Upper lobe of left lung (tissue), 6 donors: ENCODE data around the gene TBX1. TPM values are rescaled to one million over a fixed set of nuclear protein-coding genes. Genes with fewer than 3 reads are reported as not detected.
"Not testable (repeated sequence)": the region's sequence is repeated elsewhere in the genome, so short reads cannot be mapped to it uniquely, and the experiment has no call there.

Source experiments
- ATAC-seq, 2 donors: fragments of 200-7000 bp; cut with Tn5 transposase; one replicate each; pipeline ENCODE4 v1.9.1; 2022; ENCODE audit warnings: mild to moderate bottlenecking in 2 of 2, moderate library complexity in 2 of 2; ENCODE audit not compliant: low FRiP score in 2 of 2
- DNase-seq, 2 donors: peaks; one replicate each; pipeline ENCODE4 v3.0.0-alpha.2; 2019 to 2020
- H3K27ac ChIP-seq, 4 donors: fragments of 200-600 bp; sonication (generic); one replicate each; pipeline ENCODE4 v1.5.1; 2016 to 2019
- H3K27me3 ChIP-seq, 4 donors: fragments of 200-600 bp; sonication (generic); one replicate each; pipeline ENCODE4 v1.5.1; 2017 to 2019
- H3K36me3 ChIP-seq, 4 donors: fragments of 200-600 bp; sonication (generic); one replicate each; pipeline ENCODE4 v1.5.1; 2016 to 2019
- H3K4me1 ChIP-seq, 4 donors: fragments of 200-600 bp; sonication (generic); one replicate each; pipeline ENCODE4 v1.5.1; 2018 to 2019
- H3K4me3 ChIP-seq, 4 donors: fragments of 200-600 bp; sonication (generic); one replicate each; pipeline ENCODE4 v1.5.1; 2017 to 2019; ENCODE audit warnings: mild to moderate bottlenecking in 2 of 4, moderate library complexity in 1 of 4
- H3K9me3 ChIP-seq, 4 donors: fragments of 200-600 bp; sonication (generic); one replicate each; pipeline ENCODE4 v1.5.1; 2018 to 2019
- EP300 ChIP-seq, 4 donors: sonication (generic); formaldehyde crosslinking; IDR thresholded peaks; one replicate each; pipeline ENCODE4 v1.5.1; 2017; ENCODE audit warnings: antibody characterized with exemption in 4 of 4, control low read depth in 2 of 4
- POLR2A ChIP-seq, 4 donors: fragments of 450-650 bp; IDR thresholded peaks; one replicate each; pipeline ENCODE4 v1.5.1; 2016 to 2017; ENCODE audit warnings: antibody characterized with exemption in 4 of 4, mild to moderate bottlenecking in 2 of 4
- POLR2AphosphoS5 ChIP-seq, 2 donors: sonication (generic); formaldehyde crosslinking; IDR thresholded peaks; one replicate each; pipeline ENCODE4 v1.5.1; 2017; ENCODE audit warnings: antibody characterized with exemption in 2 of 2
- WGBS, 2 donors: methylation state at CpG; one replicate each; pipeline ENCODE4 v1.1.5; 2017 to 2018; 5-methylcytosine and 5-hydroxymethylcytosine counted together
- total RNA-seq, 6 donors: library from RNA; depleted of rRNA in 4 of 6; stranded (reverse); fragments of >200 nt in 4 of 6; gene quantifications; one replicate each; pipeline versions ENCODE4 v1.1.0 to v1.2.1, GENCODE V29; 2016 to 2021
- TF ChIP-seq, protein P1 (sequence below), 6 experiments: fragments of 450-650 bp in 4 of 6; fragments of 200-600 bp in 2 of 6; sonication (generic) in 2 of 6; IDR thresholded peaks; one replicate each; pipeline ENCODE4 v1.5.1; 2016 to 2019; ENCODE audit warnings: antibody characterized with exemption in 6 of 6
- donor health status: DM: no; HTN: no; CAD: no; lungs with moderate emphysema.
- donor health status: DM: no; HTN: yes; CAD: no; lungs with severe emphysema.

The TBX1 gene
- total RNA-seq, 6 donors from 2014 or later: 1.0 to 12.2 (median 5.4) TPM

DNA sequence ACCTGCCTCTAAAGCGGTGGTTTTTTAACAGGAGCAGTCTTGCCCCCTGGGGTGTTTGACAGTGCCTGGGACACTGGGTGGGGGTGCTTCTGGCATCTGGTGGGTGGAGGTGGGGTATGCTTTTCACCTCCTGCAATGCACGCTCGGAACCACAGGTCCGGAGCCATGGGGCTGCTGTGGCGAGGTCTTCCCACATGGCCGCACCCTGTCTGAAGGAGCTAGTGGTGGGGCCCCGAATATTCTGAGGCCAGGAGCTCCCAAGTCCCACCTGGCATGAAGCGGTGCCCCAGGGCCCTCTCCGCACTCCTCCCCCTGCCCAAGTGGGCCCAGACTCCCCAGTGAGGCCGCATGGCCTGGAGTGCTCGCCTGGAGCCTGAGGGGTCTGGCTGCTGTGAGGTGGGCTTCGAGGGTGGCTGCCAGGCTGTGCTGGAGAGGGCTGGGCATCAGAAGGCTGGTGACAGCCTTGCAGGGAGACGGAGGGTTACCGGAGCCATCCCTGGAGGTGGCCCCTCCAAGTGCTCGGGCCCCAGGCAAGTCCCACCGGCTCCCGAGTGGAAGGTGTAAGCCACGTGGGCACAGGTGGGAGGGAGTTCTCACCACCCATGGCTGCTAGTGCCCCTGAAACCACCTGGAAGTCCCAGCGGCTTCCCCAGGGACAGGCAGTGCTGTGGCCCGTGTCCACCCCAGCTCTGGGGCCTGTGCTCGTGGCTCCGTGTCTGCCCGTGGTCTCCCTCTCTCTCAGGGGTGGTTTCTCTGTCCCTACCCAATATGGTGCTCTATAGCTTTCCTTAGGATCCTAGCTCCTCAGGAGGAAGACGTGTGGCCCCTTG is 15.1 kb downstream of the TBX1 start:
- no peaks in the 10 kb centered on the region for H3K9me3 ChIP-seq
- no peaks in the 10 kb centered on the region for H3K36me3 ChIP-seq
- no peak overlapping the region for H3K27ac ChIP-seq
- H3K27me3 ChIP-seq: no peaks in the 10 kb centered on the region
- H3K4me1 ChIP-seq: no peaks in the 10 kb centered on the region
- TF ChIP-seq, protein P1, sequence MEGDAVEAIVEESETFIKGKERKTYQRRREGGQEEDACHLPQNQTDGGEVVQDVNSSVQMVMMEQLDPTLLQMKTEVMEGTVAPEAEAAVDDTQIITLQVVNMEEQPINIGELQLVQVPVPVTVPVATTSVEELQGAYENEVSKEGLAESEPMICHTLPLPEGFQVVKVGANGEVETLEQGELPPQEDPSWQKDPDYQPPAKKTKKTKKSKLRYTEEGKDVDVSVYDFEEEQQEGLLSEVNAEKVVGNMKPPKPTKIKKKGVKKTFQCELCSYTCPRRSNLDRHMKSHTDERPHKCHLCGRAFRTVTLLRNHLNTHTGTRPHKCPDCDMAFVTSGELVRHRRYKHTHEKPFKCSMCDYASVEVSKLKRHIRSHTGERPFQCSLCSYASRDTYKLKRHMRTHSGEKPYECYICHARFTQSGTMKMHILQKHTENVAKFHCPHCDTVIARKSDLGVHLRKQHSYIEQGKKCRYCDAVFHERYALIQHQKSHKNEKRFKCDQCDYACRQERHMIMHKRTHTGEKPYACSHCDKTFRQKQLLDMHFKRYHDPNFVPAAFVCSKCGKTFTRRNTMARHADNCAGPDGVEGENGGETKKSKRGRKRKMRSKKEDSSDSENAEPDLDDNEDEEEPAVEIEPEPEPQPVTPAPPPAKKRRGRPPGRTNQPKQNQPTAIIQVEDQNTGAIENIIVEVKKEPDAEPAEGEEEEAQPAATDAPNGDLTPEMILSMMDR (IDR thresholded peaks at IDR 0.05): no peak
- WGBS, 2 donors: 93 to 94% methylated on average over 8 to 24 of the region's 24 CpGs
- H3K4me3 ChIP-seq: no peak overlapping the region
- ATAC-seq (no peak), DNase-seq (peak in 1 of 2 donors; percentile 62)

DNA sequence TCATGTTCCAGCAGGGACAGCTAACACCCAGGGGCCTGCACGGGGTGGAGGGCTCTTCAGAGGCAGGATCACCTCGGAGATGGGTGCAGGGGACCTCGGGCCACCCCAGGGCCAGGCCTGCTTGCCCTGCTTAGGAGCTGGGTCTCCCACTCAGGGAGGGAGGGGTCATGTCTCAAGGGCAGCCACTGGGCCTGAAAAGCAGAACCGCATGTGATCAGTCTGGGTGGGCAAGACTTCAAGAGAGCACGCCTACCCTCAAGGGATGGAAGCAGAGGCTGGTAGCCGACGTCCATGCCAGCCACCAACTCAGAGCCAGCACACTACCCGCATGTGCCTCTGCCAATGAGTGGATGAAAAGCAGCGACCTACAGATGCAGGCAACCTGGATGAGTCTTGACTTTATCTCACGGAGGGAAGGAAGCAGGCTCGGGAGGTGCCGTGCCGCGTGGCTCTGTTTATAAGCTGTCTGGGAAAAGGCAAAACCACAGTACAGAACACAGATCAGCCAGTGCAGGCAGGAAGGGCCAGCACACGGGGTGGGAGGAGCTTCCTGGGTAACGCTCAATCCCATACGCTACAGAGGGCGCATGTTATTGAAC is 16.0 kb downstream of the TBX1 start:
- Histone ChIP-seq H3K9me3 (no peaks in the 10 kb centered on the region), H3K4me1 (no peaks in the 10 kb centered on the region), H3K27ac (no peak overlapping the region), H3K27me3 (no peaks in the 10 kb centered on the region), H3K4me3 (no peak overlapping the region), H3K36me3 (no peaks in the 10 kb centered on the region)
- TF ChIP-seq POLR2AphosphoS5 (IDR thresholded peaks at IDR 0.05): no peak
- TF ChIP-seq, protein P1 (IDR thresholded peaks at IDR 0.05): no peak
- TF ChIP-seq POLR2A (IDR thresholded peaks at IDR 0.05): no peak
- TF ChIP-seq EP300 (IDR thresholded peaks at IDR 0.05): no peak
- WGBS, 2 donors: 27 to 42% methylated on average over 12 to 18 of the region's 18 CpGs
- peak in 1 of 2 donors; percentile 49 for DNase-seq
- peak in 1 of 2 donors; percentile 62 for ATAC-seq

DNA sequence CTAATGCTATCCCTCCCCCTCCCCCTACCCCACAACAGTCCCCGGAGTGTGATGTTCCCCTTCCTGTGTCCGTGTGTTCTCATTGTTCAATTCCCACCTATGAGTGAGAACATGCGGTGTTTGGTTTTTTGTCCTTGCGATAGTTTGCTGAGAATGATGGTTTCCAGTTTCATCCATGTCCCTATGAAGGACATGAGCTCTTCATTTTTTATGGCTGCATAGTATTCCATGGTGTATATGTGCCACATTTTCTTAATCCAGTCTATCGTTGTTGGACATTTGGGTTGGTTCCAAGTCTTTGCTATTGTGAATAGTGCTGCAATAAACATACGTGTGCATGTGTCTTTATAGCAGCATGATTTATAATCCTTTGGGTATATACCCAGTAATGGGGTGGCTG is 16.6 kb downstream of the TBX1 start:
- not testable (repeated sequence) for H3K27ac ChIP-seq, H3K4me3 ChIP-seq, ATAC-seq, H3K36me3 ChIP-seq, DNase-seq, H3K4me1 ChIP-seq, H3K9me3 ChIP-seq, H3K27me3 ChIP-seq
- WGBS, 2 donors: 73 to 85% methylated on average over 6 of the region's 6 CpGs

DNA sequence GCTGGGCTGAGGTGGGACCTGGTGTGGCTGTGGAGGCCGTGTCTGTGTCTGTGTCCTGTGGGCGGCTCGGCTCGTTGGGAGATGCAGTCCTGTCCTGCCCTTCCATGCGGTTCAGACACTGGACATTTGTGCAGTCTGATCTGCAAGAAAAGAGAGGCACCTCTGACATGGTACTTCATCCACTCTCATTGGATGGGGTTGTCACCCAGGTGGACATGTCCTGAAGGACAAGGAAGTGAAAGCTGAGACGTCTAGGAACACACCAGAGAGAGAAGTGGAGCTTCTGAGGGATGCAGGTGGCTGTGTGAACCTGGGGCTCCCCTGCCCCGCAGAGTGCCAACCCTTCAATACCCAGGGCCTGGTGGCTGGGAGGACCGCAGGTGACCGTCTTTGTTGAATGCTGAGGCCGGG is 18.4 kb downstream of the TBX1 start:
- TF ChIP-seq EP300 (IDR thresholded peaks at IDR 0.05) (no peak), POLR2AphosphoS5 (IDR thresholded peaks at IDR 0.05) (no peak), POLR2A (IDR thresholded peaks at IDR 0.05) (no peak)
- TF ChIP-seq, protein P1 (IDR thresholded peaks at IDR 0.05): no peak
- Histone ChIP-seq H3K27ac (no peak overlapping the region), H3K4me1 (no peaks in the 10 kb centered on the region), H3K36me3 (no peaks in the 10 kb centered on the region), H3K27me3 (no peaks in the 10 kb centered on the region), H3K4me3 (no peak overlapping the region), H3K9me3 (no peaks in the 10 kb centered on the region)
- 80 to 88% methylated on average over 10 of the region's 10 CpGs for WGBS, 2 donors
- no peak for ATAC-seq
- no peak for DNase-seq

DNA sequence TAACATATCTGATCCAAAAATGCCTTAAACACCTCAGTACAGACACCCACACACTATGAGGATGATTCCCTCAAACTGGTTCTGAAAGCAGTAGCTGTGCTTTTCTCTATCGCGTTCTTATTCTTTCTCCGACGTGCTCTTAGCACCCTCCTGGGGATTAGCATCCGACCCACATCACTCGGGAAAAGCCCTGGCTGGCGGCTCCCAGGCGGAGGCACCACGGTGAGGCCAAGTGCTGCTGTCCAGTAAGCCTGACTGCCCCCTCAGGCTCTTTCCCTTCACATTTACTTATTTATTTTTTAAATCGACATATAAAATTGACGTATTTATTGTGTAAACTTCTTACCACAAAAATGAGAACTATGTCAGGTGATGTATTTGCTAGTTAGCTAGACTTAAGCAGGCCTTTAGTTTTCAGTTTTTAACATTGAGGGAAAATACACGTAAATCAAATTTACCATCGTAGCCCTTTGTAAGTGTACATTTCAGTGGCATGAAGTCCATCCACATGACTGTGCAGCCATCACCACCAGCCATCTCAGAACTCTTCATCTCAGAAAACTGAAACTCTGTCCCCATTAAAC is 19.2 kb downstream of the TBX1 start:
- H3K36me3 ChIP-seq: no peaks in the 10 kb centered on the region
- no peak overlapping the region for H3K27ac ChIP-seq
- 63 to 66% methylated on average over 13 of the region's 13 CpGs for WGBS, 2 donors
- DNase-seq (peak in 1 of 2 donors; percentile 58), ATAC-seq (no peak)
- TF ChIP-seq POLR2AphosphoS5 (IDR thresholded peaks at IDR 0.05): no peak
- no peak for TF ChIP-seq POLR2A (IDR thresholded peaks at IDR 0.05)
- no peak for TF ChIP-seq EP300 (IDR thresholded peaks at IDR 0.05)
- TF ChIP-seq, protein P1 (IDR thresholded peaks at IDR 0.05): no peak
- H3K27me3 ChIP-seq: no peaks in the 10 kb centered on the region
- H3K4me3 ChIP-seq: no peak overlapping the region
- H3K9me3 ChIP-seq: no peaks in the 10 kb centered on the region
- H3K4me1 ChIP-seq: no peaks in the 10 kb centered on the region
